Mesothelial cell of epicardium (in vitro differentiated cells): ENCODE measurements around the gene JPH3. TPM values are rescaled to one million over a fixed set of nuclear protein-coding genes. Genes with fewer than 3 reads are reported as not detected.

Experiments
- DNase-seq, 2 experiments: peaks; one replicate each; pipeline ENCODE4 v3.0.0; 2021; ENCODE audit warnings: low spot score in 2 of 2; ENCODE audit not compliant: unreplicated experiment in 2 of 2
- H3K27ac Mint-ChIP-seq: 2 replicates; pipeline ENCODE4 v1.8.0; 2021; ENCODE audit warnings: mixed read lengths
- H3K27me3 Mint-ChIP-seq: 2 replicates; pipeline ENCODE4 v1.8.0; 2021; ENCODE audit warnings: low read depth, mixed read lengths
- H3K36me3 Mint-ChIP-seq: 2 replicates; pipeline ENCODE4 v1.8.0; 2021; ENCODE audit warnings: mixed read lengths
- H3K4me1 Mint-ChIP-seq: 2 replicates; pipeline ENCODE4 v1.8.0; 2021; ENCODE audit warnings: mixed read lengths
- H3K4me3 Mint-ChIP-seq: 2 replicates; pipeline ENCODE4 v1.8.0; 2021; ENCODE audit warnings: mild to moderate bottlenecking, moderate library complexity, mixed read lengths
- H3K9me3 Mint-ChIP-seq: 2 replicates; pipeline ENCODE4 v1.8.0; 2021; ENCODE audit warnings: mixed read lengths
- total RNA-seq: library from RNA; stranded (reverse); gene quantifications from 3 replicates; pipeline ENCODE4 v1.2.1, GENCODE V29; 2021
- TF ChIP-seq, protein P1 (sequence below): fragments of 200-600 bp; sonication (generic); IDR thresholded peaks from one replicate; pipeline ENCODE4 v1.5.0; 2021; ENCODE audit warnings: antibody characterized with exemption; ENCODE audit not compliant: unreplicated experiment

The JPH3 gene
- total RNA-seq, 1 donor from 2014 or later = 16.8 TPM

DNA sequence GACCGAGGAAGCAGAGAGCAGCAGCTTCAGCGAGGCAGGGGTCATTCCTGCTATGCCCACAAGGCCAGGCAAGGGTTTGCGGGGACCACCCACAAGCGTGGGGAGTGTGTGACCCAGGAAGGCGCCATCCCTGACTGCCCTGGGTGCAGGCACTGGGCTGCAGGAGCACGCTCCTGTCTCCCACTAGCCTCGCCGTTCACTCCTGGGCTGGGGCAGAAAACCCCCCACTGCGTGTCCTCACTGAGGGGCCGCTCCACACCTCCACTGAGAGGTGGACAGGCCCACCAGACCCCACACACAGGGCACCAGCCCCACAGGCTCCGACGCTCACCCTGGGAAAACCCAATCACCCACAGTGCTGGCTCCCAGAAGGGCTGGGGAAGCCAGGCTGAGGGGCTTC, 107.4 kb downstream of the JPH3 start:
- Mint-ChIP-seq H3K27me3 (no peaks in the 10 kb centered on the region), H3K4me1 (no peaks in the 10 kb centered on the region), H3K36me3 (peaks cover 8% of the 10 kb centered on the region), H3K27ac (no peak overlapping the region), H3K4me3 (no peak overlapping the region), H3K9me3 (no peaks in the 10 kb centered on the region)
- TF ChIP-seq, protein P1, sequence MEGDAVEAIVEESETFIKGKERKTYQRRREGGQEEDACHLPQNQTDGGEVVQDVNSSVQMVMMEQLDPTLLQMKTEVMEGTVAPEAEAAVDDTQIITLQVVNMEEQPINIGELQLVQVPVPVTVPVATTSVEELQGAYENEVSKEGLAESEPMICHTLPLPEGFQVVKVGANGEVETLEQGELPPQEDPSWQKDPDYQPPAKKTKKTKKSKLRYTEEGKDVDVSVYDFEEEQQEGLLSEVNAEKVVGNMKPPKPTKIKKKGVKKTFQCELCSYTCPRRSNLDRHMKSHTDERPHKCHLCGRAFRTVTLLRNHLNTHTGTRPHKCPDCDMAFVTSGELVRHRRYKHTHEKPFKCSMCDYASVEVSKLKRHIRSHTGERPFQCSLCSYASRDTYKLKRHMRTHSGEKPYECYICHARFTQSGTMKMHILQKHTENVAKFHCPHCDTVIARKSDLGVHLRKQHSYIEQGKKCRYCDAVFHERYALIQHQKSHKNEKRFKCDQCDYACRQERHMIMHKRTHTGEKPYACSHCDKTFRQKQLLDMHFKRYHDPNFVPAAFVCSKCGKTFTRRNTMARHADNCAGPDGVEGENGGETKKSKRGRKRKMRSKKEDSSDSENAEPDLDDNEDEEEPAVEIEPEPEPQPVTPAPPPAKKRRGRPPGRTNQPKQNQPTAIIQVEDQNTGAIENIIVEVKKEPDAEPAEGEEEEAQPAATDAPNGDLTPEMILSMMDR = no peak
- DNase-seq = no peak

DNA sequence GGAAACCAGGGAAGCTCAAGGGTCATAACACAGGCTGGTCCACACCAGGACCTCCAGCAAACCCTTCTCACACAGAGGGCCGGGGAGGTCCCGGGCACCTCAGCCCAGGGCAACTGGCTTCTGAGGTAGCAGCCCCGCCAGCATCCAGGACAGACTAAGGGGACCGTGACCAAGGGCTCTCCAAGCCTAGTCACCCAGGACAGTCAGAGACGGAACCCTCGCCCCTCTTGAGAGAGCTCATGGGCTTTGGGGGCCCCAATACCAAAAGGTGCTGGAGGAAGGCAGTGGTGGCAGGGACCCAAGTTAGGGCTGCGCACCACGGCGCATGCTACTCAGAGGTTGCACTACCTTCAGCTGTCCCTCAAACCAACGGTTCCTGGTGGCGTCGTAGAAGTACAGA, 108.6 kb downstream of the JPH3 start:
- TF ChIP-seq, protein P1 = no peak
- DNase-seq = no peak
- Mint-ChIP-seq H3K27me3 (no peaks in the 10 kb centered on the region), H3K4me3 (no peak overlapping the region), H3K36me3 (peaks cover 11% of the 10 kb centered on the region), H3K27ac (no peak overlapping the region), H3K4me1 (no peaks in the 10 kb centered on the region), H3K9me3 (no peaks in the 10 kb centered on the region)

DNA sequence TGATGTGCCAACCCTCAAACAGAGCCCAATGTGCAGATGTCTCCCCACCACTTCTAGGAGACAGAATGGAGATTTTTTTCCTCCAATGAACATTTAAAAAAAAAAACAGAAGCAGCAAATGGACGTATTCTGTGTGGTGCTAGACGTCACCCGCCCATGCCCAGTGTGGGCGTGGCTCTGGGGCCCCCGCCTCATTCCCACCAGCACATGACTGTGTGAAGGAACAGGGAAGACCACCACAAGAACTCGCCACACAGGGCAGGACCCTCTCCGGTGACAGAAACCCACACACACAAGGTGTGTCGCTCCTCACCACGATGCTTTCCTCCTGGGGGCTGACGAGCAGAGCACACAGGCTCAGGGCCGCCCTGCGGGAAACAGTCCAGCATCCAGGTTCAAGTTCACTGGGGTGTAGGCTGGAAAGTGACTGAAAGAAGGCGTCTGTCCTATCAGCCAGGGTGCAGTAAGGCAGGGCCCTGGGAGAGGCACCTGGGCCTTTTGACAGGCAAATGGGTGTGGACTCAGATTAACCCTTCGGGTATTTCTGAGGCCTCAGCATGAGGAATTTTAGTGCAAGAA, 110.0 kb downstream of the JPH3 start:
- peaks cover 11% of the 10 kb centered on the region for H3K36me3 Mint-ChIP-seq
- no peak for DNase-seq
- no peaks in the 10 kb centered on the region for H3K27me3 Mint-ChIP-seq
- no peak overlapping the region for H3K4me3 Mint-ChIP-seq
- no peaks in the 10 kb centered on the region for H3K4me1 Mint-ChIP-seq
- TF ChIP-seq, protein P1 = no peak
- H3K27ac Mint-ChIP-seq = no peak overlapping the region
- H3K9me3 Mint-ChIP-seq = no peaks in the 10 kb centered on the region

DNA sequence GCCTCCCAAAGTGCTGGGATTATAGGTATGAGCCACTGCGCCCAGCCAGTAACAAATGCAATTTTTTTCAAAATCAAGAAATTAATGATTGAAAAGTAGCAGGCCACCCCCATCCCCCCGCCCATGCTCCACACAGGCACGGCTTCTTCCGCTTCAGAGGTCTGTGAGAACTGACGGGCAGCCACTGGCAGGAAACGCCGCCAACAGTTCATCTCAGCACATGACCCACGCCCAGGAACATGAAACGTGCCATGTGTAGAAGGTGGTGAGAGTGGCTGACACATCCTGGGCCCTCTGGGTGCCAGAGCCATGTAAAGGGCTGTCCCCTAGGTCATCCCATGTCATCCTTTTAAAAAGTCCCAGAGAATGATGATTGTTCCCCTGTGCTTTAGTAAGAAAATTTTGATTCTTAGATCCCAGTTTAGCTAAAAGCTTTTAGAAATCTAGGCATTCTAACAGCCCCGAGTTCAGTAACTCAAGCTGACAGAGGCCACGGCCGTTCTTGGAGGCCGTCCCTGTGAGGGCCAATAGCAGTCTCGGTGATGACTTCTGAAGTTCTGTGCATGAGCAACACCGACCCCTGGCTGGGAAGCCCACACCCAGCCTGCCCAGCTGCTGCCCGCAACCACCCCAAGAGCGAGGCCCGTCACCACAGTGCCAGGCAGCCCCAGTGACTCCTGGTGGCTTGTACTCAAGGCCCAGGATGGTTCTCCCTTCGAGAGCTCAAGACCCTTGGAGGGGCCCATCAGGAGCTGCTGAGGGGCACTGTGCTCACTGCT, 111.3 kb downstream of the JPH3 start:
- DNase-seq = no peak
- H3K27me3 Mint-ChIP-seq = no peaks in the 10 kb centered on the region
- H3K36me3 Mint-ChIP-seq = peaks cover 14% of the 10 kb centered on the region
- H3K9me3 Mint-ChIP-seq = no peaks in the 10 kb centered on the region
- TF ChIP-seq, protein P1 = no peak
- no peak overlapping the region for H3K27ac Mint-ChIP-seq
- H3K4me3 Mint-ChIP-seq = no peak overlapping the region
- H3K4me1 Mint-ChIP-seq = no peaks in the 10 kb centered on the region

DNA sequence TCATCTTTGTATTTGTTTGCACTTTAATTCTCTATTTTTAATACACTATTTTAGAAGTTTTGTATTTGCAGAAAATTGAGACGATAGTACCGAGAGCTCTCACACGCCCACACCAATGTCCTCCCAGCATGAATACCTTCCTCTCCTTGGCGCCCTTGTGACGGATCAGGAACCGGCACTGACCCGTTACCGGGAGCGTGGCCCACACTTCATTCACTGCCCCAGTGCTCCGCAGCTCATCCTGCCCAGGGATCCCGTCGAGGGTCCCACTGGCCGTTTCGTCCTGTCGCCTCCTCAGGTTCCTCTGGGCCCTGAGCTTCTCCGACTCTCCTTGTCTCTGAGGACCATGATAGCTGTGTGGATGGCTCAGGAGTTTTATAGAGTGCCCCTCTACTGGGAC, 112.9 kb downstream of the JPH3 start:
- no peaks in the 10 kb centered on the region for H3K4me1 Mint-ChIP-seq
- no peaks in the 10 kb centered on the region for H3K9me3 Mint-ChIP-seq
- no peak for DNase-seq
- H3K27me3 Mint-ChIP-seq = no peaks in the 10 kb centered on the region
- TF ChIP-seq, protein P1 = no peak
- H3K36me3 Mint-ChIP-seq = peaks cover 26% of the 10 kb centered on the region
- no peak overlapping the region for H3K27ac Mint-ChIP-seq
- H3K4me3 Mint-ChIP-seq = no peak overlapping the region
